Erythroblast (primary cell): ENCODE measurements around the gene HCFC2.

ENCODE experiments used
- GATA1 ChIP-seq: IDR thresholded peaks from 2 replicates; pipeline ENCODE4 v1.6.1; 2011; ENCODE audit warnings: low read depth, mild to moderate bottlenecking, control low read depth, low read length, moderate library complexity
- POLR2A ChIP-seq: IDR thresholded peaks from 2 replicates; pipeline ENCODE4 v1.6.1; 2011; ENCODE audit warnings: mild to moderate bottlenecking, low read length

DNA sequence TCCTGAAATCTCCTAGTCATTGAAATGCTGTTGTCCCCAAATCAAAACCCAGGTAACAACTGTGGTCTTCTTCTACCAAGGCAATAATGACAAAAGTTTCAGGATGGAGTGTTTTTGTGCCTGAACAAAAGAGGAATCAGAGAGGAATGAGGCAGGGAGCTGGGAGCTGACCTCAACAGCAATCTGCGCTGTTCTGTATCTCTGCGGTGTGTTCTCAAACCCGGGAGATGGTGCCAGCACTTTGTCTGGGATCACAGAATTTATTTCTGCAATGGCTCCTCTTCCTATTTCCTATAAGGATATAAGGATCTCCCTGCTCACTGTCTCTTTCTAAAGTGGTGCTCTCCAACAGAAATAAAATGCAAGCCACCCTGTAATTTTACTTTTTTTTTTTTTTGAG, 13.9 kb upstream of the HCFC2 start:
- TF ChIP-seq POLR2A: no peak
- TF ChIP-seq GATA1: no peak
